ENCODE measurements around the gene GPATCH8.
A peak's percentile ranks its signal among the peaks of the same experiment; 100 is the strongest.

Gene GPATCH8

DNA sequence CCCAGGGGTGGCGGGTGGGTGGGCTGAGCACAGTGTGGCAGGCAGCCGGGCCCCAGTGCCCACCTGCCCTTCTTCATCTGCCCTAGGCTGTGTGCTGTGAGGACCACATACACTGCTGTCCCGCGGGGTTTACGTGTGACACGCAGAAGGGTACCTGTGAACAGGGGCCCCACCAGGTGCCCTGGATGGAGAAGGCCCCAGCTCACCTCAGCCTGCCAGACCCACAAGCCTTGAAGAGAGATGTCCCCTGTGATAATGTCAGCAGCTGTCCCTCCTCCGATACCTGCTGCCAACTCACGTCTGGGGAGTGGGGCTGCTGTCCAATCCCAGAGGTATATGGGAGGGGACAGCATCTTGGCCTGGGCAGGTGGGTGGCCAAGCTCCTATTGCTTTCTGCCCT is 151.7 kb downstream of the GPATCH8 start (continued):
- TF ChIP-seq ZNF8 (CRISPR knock-in tag; IDR thresholded peaks at IDR 0.05): no peak
- TF ChIP-seq TCF4 (CRISPR knock-in tag; IDR thresholded peaks at IDR 0.05; ENCODE audit: borderline replicate concordance): no peak
- no peak for TF ChIP-seq GLIS3 (CRISPR knock-in tag; IDR thresholded peaks at IDR 0.05)
- no peak for TF ChIP-seq ESRRG (CRISPR knock-in tag; IDR thresholded peaks at IDR 0.05)
- TF ChIP-seq CSRNP3 (CRISPR knock-in tag; IDR thresholded peaks at IDR 0.05): no peak
- TF ChIP-seq POU6F1 (CRISPR knock-in tag; IDR thresholded peaks at IDR 0.05; ENCODE audit: borderline replicate concordance, low read depth): no peak
- no peak for TF ChIP-seq ZNF565 (CRISPR knock-in tag; conservative IDR thresholded peaks at IDR 0.05; ENCODE audit: low read depth)

DNA sequence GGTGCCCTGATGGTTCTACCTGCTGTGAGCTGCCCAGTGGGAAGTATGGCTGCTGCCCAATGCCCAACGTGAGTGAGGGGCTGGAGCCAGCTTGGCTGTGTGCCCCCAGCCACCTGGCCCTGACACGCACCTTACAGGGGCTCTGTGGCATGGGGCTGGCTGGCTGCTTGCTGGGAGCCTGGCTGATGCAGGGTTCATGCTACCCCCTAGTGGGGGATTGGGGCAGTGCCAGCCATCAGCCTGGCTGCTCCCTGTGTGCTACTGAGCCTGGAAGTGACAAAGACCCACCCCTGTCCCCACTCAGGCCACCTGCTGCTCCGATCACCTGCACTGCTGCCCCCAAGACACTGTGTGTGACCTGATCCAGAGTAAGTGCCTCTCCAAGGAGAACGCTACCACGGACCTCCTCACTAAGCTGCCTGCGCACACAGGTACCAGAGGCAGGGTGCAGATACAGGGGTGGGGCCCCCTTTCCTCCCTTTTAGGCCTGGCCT is 152.4 kb downstream of the GPATCH8 start:
- no peak for TF ChIP-seq RARB (CRISPR knock-in tag; IDR thresholded peaks at IDR 0.05)
- TF ChIP-seq ZNF8 (CRISPR knock-in tag; IDR thresholded peaks at IDR 0.05): no peak
- no peak for TF ChIP-seq ESRRG (CRISPR knock-in tag; IDR thresholded peaks at IDR 0.05)
- no peak for TF ChIP-seq ZNF70 (CRISPR knock-in tag; IDR thresholded peaks at IDR 0.05)
- TF ChIP-seq CSRNP3 (CRISPR knock-in tag; IDR thresholded peaks at IDR 0.05): no peak
- no peak for TF ChIP-seq ZFP3 (CRISPR knock-in tag; IDR thresholded peaks at IDR 0.05)
- TF ChIP-seq SNAI2 (CRISPR knock-in tag; IDR thresholded peaks at IDR 0.05): no peak
- TF ChIP-seq ARNTL (CRISPR knock-in tag; IDR thresholded peaks at IDR 0.05; ENCODE audit: borderline replicate concordance, low read depth): no peak
- no peak for TF ChIP-seq BACH2 (CRISPR knock-in tag; IDR thresholded peaks at IDR 0.05; ENCODE audit: borderline replicate concordance)
- no peak for TF ChIP-seq ZC3H10 (CRISPR knock-in tag; IDR thresholded peaks at IDR 0.05)
- no peak for TF ChIP-seq TSHZ2 (CRISPR knock-in tag; IDR thresholded peaks at IDR 0.05)
- no peak for TF ChIP-seq ISL1 (CRISPR knock-in tag; IDR thresholded peaks at IDR 0.05)
- TF ChIP-seq TCF4 (CRISPR knock-in tag; IDR thresholded peaks at IDR 0.05; ENCODE audit: borderline replicate concordance): no peak
- no peak for TF ChIP-seq OSR1 (CRISPR knock-in tag; IDR thresholded peaks at IDR 0.05)
- TF ChIP-seq CSDC2 (CRISPR knock-in tag; IDR thresholded peaks at IDR 0.05): no peak
- TF ChIP-seq POU6F1 (CRISPR knock-in tag; IDR thresholded peaks at IDR 0.05; ENCODE audit: borderline replicate concordance, low read depth): no peak
- no peak for TF ChIP-seq ZFP30 (CRISPR knock-in tag; IDR thresholded peaks at IDR 0.05)
- no peak for TF ChIP-seq TOX (CRISPR knock-in tag; IDR thresholded peaks at IDR 0.05; ENCODE audit: borderline replicate concordance)
- no peak for TF ChIP-seq PATZ1 (CRISPR knock-in tag; IDR thresholded peaks at IDR 0.05; ENCODE audit: borderline replicate concordance)
- ATAC-seq: peak; percentile 91

Data from SK-N-SH treated with all-trans-retinoic acid at 6 μM for 48 hours (cell line).